HEK293T (cell line): Measurements from ENCODE around the gene TAAR5.

Source experiments
- CTCF ChIA-PET: fragments of 350-600 bp; formaldehyde crosslinking; extraction: SDS; loops from one replicate; lab custom pipeline; 2021; ENCODE audit warnings: antibody characterized with exemption, inconsistent platforms; lab: Yijun Ruan, JAX
- POLR2A ChIA-PET: fragments of 350-600 bp; formaldehyde crosslinking; extraction: SDS; loops from one replicate; lab custom pipeline; 2020; ENCODE audit warnings: antibody characterized with exemption, inconsistent platforms; lab: Yijun Ruan, JAX
- DNase-seq: peaks from one replicate; pipeline ENCODE4 v3.0.0; 2012; ENCODE audit warnings: mixed read lengths; ENCODE audit errors: extremely low spot score
- ARNT ChIP-seq: fragments of 450-650 bp; IDR thresholded peaks from 2 replicates; pipeline ENCODE4 v1.6.1; 2017; ENCODE audit warnings: mild to moderate bottlenecking
- BHLHE40 ChIP-seq: fragments of 450-650 bp; IDR thresholded peaks from 2 replicates; pipeline ENCODE4 v1.6.1; 2016; ENCODE audit warnings: mild to moderate bottlenecking, moderate library complexity, borderline replicate concordance
- CTBP1 ChIP-seq: fragments of 450-650 bp; IDR thresholded peaks from 2 replicates; pipeline ENCODE4 v1.6.1; 2016; ENCODE audit warnings: borderline replicate concordance
- ELF4 ChIP-seq: fragments of 450-650 bp; IDR thresholded peaks from 2 replicates; pipeline ENCODE4 v1.6.1; 2017; ENCODE audit warnings: antibody characterized with exemption
- FOXA1 ChIP-seq: fragments of 450-650 bp; IDR thresholded peaks from 2 replicates; pipeline ENCODE4 v1.6.1; 2016; ENCODE audit warnings: mild to moderate bottlenecking
- FOXK2 ChIP-seq: fragments of 450-650 bp; IDR thresholded peaks from 2 replicates; pipeline ENCODE4 v1.6.1; 2016; ENCODE audit warnings: mild to moderate bottlenecking
- FOXM1 ChIP-seq: fragments of 450-650 bp; IDR thresholded peaks from 2 replicates; pipeline ENCODE4 v1.6.1; 2017; ENCODE audit warnings: mild to moderate bottlenecking, borderline replicate concordance
- HDGF ChIP-seq: fragments of 450-650 bp; IDR thresholded peaks from 2 replicates; pipeline ENCODE4 v1.6.1; 2017; ENCODE audit warnings: antibody characterized with exemption, borderline replicate concordance
- L3MBTL2 ChIP-seq: fragments of 450-650 bp; conservative IDR thresholded peaks from 2 replicates; pipeline ENCODE4 v1.6.1; 2016; ENCODE audit warnings: mild to moderate bottlenecking
- LEF1 ChIP-seq: fragments of 450-650 bp; IDR thresholded peaks from 2 replicates; pipeline ENCODE4 v1.6.1; 2017; ENCODE audit warnings: mild to moderate bottlenecking, borderline replicate concordance
- NFRKB ChIP-seq: fragments of 450-650 bp; IDR thresholded peaks from 2 replicates; pipeline ENCODE4 v1.6.1; 2016; ENCODE audit warnings: mild to moderate bottlenecking, moderate library complexity
- SP1 ChIP-seq: fragments of 450-650 bp; IDR thresholded peaks from 2 replicates; pipeline ENCODE4 v1.6.1; 2017
- SUZ12 ChIP-seq: fragments of 450-650 bp; IDR thresholded peaks from 2 replicates; pipeline ENCODE4 v1.6.1; 2016; ENCODE audit warnings: mild to moderate bottlenecking
- TARDBP ChIP-seq: fragments of 450-650 bp; IDR thresholded peaks from 2 replicates; pipeline ENCODE4 v1.6.1; 2016
- ZNF384 ChIP-seq: fragments of 450-650 bp; IDR thresholded peaks from 2 replicates; pipeline ENCODE4 v1.6.1; 2016
- TF ChIP-seq, protein P1 (sequence below): fragments of 450-650 bp; IDR thresholded peaks from 2 replicates; pipeline ENCODE4 v1.6.1; 2016

Gene TAAR5

DNA sequence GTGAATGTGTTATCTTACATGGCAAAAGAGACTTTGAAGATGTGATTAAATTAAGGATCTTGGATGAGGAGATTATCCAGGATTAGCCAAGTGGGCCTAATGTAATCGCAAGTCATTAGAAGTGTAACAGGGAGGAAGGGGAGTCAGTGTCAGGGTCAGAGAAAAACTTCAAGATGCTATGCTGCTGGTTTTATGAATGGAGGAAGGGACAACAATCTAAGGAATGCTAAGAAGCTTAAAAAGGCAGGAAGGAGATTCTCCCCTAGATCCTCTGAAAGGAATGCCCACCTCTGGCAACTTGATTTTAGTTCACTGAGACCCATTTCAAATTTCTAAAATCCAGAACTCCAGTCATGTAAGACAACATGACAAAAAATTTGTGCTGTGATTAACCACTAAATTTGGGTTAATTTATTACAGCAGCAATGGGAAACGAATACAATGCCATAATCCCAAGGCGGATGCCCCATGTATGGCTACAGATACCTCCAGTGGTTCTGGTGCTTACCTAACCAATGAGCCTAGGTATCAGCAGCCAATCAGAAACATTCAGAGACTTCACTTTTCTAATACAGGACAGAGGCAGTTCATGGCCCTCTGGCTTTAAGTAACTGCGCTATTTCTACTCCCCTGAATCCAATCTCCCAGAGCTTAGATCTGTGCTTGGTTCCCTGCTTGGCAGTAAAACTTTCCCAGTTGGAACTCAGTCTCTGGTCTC is 40.6 kb downstream of the TAAR5 start:
- ChIA-PET POLR2A (no interaction called here), CTCF (no interaction called here)
- no peak for TF ChIP-seq CTBP1
- no peak for DNase-seq

DNA sequence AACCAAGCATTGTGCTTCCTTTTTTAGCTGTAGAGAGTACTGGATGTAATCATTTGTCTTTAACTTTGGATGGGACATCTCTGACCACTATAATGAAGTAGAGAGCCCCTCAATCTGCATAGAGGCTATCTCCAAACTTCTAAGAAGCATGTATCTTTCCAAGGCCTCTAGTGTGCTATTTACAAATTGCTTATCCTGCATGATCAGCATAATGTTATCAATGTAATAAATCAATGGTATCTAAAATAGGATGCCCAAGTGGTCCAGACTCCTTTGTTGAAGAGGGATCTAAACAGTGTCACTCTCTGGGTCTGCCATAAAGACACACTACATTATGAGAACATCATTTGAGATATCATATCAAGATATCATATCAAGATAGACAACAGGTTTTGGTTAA is 44.7 kb downstream of the TAAR5 start:
- POLR2A ChIA-PET, result no interaction called here
- DNase-seq, result no peak
- no peak for TF ChIP-seq FOXK2
- TF ChIP-seq L3MBTL2, result no peak
- no peak for TF ChIP-seq TARDBP
- TF ChIP-seq BHLHE40, result no peak
- no peak for TF ChIP-seq FOXM1
- TF ChIP-seq CTBP1, result no peak
- no peak for TF ChIP-seq SUZ12
- TF ChIP-seq ZNF384, result no peak
- TF ChIP-seq, protein P1, sequence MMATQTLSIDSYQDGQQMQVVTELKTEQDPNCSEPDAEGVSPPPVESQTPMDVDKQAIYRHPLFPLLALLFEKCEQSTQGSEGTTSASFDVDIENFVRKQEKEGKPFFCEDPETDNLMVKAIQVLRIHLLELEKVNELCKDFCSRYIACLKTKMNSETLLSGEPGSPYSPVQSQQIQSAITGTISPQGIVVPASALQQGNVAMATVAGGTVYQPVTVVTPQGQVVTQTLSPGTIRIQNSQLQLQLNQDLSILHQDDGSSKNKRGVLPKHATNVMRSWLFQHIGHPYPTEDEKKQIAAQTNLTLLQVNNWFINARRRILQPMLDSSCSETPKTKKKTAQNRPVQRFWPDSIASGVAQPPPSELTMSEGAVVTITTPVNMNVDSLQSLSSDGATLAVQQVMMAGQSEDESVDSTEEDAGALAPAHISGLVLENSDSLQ, result no peak
- TF ChIP-seq ARNT, result no peak
- no peak for TF ChIP-seq FOXA1
- TF ChIP-seq ELF4, result no peak
- TF ChIP-seq SP1, result no peak
- no peak for TF ChIP-seq HDGF
- TF ChIP-seq NFRKB, result no peak
- no peak for TF ChIP-seq LEF1
- CTCF ChIA-PET, result no interaction called here
